Loucy (cell line): ENCODE measurements around the gene STRC.
"Not testable (repeated sequence)": the region's sequence is repeated elsewhere in the genome, so short reads cannot be mapped to it uniquely, and the experiment has no call there.

ENCODE experiments used
- EZH2phosphoT487 ChIP-seq: fragments of 200-600 bp; IDR thresholded peaks from 2 replicates; pipeline ENCODE4 v1.6.1; 2018; ENCODE audit warnings: antibody characterized with exemption, mild to moderate bottlenecking, moderate library complexity, borderline replicate concordance
- TF ChIP-seq, protein P1 (sequence below): fragments of 200-600 bp; sonication (generic); conservative IDR thresholded peaks from 2 replicates; pipeline ENCODE4 v1.5.1; 2014; ENCODE audit warnings: mild to moderate bottlenecking, antibody characterized with exemption, low read length

DNA sequence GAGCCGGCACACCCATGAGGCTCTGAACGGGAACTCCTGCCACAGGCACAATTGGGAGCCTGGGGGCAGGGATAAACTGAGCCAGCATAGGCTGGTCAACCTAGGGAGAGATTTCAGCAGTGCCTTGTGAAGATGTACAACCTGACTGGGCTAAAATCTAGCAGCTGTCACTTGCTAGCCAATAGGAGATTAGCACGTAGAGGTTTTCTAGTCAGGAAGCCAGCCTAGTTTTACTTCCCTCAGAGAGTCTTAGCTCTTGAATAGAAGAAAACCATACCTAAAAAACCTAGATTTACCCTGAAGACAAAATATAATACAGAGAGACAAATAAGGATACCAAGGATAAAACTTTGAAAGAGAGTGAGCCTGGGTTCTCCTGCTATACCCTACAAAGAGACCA is 55.8 kb downstream of the STRC start:
- TF ChIP-seq, protein P1, sequence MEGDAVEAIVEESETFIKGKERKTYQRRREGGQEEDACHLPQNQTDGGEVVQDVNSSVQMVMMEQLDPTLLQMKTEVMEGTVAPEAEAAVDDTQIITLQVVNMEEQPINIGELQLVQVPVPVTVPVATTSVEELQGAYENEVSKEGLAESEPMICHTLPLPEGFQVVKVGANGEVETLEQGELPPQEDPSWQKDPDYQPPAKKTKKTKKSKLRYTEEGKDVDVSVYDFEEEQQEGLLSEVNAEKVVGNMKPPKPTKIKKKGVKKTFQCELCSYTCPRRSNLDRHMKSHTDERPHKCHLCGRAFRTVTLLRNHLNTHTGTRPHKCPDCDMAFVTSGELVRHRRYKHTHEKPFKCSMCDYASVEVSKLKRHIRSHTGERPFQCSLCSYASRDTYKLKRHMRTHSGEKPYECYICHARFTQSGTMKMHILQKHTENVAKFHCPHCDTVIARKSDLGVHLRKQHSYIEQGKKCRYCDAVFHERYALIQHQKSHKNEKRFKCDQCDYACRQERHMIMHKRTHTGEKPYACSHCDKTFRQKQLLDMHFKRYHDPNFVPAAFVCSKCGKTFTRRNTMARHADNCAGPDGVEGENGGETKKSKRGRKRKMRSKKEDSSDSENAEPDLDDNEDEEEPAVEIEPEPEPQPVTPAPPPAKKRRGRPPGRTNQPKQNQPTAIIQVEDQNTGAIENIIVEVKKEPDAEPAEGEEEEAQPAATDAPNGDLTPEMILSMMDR = not testable (repeated sequence)
- TF ChIP-seq EZH2phosphoT487 = not testable (repeated sequence)
